Fibroblast of lung (primary cell): ENCODE results near the gene OXGR1. TPM values are rescaled to one million over a fixed set of nuclear protein-coding genes. Genes with fewer than 3 reads are reported as not detected.

ENCODE experiments used
- DNase-seq, 2 donors: peaks; one replicate each; pipeline versions ENCODE4 v3.0.0 to v3.0.0-alpha.2; 2010; ENCODE audit warnings: low read depth in 2 of 2
- H2AFZ ChIP-seq: 2 replicates; pipeline ENCODE4 v1.5.1; 2012; ENCODE audit warnings: low read length, control low read depth, inconsistent platforms
- H3K27ac ChIP-seq: 2 replicates; pipeline ENCODE4 v1.5.1; 2011; ENCODE audit warnings: low read length, control low read depth; ENCODE audit not compliant: insufficient read depth
- H3K27me3 ChIP-seq: 2 replicates; pipeline ENCODE4 v1.5.1; 2011; ENCODE audit warnings: mild to moderate bottlenecking, low read length; ENCODE audit not compliant: control insufficient read depth, insufficient read depth
- H3K36me3 ChIP-seq: 2 replicates; pipeline ENCODE4 v1.5.1; 2011; ENCODE audit warnings: low read length; ENCODE audit not compliant: control insufficient read depth, insufficient read depth
- H3K4me1 ChIP-seq: 2 replicates; pipeline ENCODE4 v1.5.1; 2011; ENCODE audit warnings: low read length; ENCODE audit not compliant: control insufficient read depth, insufficient read depth; ENCODE audit errors: extremely low read depth
- H3K4me2 ChIP-seq: 2 replicates; pipeline ENCODE4 v1.5.1; 2011; ENCODE audit warnings: low read length, control low read depth; ENCODE audit not compliant: insufficient read depth; ENCODE audit errors: extremely low read depth
- H3K4me3 ChIP-seq, 4 experiments: fragments of 200-600 bp in 1 of 4; sonication (generic) in 1 of 4; replicated peaks in 1 of 4; 2 replicates each; pipeline ENCODE4 v1.5.1; 2011 to 2016; ENCODE audit warnings: low read length in 4 of 4, low read depth in 3 of 4, mild to moderate bottlenecking in 3 of 4, control low read depth in 2 of 4, inconsistent platforms in 1 of 4, mixed read lengths in 1 of 4; ENCODE audit not compliant: insufficient read depth in 1 of 4; ENCODE audit errors: control extremely low read depth in 1 of 4
- H3K79me2 ChIP-seq: 2 replicates; pipeline ENCODE4 v1.5.1; 2012; ENCODE audit warnings: mild to moderate bottlenecking, low read length, inconsistent platforms; ENCODE audit not compliant: control insufficient read depth, insufficient read depth
- H3K9ac ChIP-seq: 2 replicates; pipeline ENCODE4 v1.5.1; 2011; ENCODE audit warnings: mild to moderate bottlenecking, low read length, control low read depth; ENCODE audit not compliant: insufficient read depth
- H3K9me3 ChIP-seq: 2 replicates; pipeline ENCODE4 v1.5.1; 2012; ENCODE audit warnings: low read depth, low read length; ENCODE audit not compliant: control insufficient read depth, insufficient read depth
- H4K20me1 ChIP-seq: 2 replicates; pipeline ENCODE4 v1.5.1; 2011; ENCODE audit warnings: low read length; ENCODE audit not compliant: control insufficient read depth, insufficient read depth; ENCODE audit errors: extremely low read depth
- EZH2 ChIP-seq: IDR thresholded peaks from 2 replicates; pipeline ENCODE4 v1.5.1; 2012; ENCODE audit warnings: low read length, control low read depth, mild to moderate bottlenecking; ENCODE audit errors: missing control alignments
- polyA plus RNA-seq, 2 donors: library from polyadenylated mRNA; depleted of rRNA in 1 of 2; stranded (reverse) in 1 of 2; unstranded in 1 of 2; fragments of >200 nt; gene quantifications; 2 replicates each; pipeline ENCODE4 v1.2.1, GENCODE V29; 2011 to 2012; ENCODE audit warnings: missing spikeins in 1 of 2
- total RNA-seq: library from RNA; depleted of rRNA; stranded (reverse); fragments of >200 nt; gene quantifications from 2 replicates; pipeline ENCODE4 v1.2.1, GENCODE V29; 2014
- TF ChIP-seq, protein P1 (sequence below), 2 donors: IDR thresholded peaks in 1 of 2; conservative IDR thresholded peaks in 1 of 2; 1 replicate in 1 of 2; 2 replicates in 1 of 2; pipeline ENCODE4 v1.5.1; 2011 to 2012; ENCODE audit warnings: low read length in 2 of 2, control low read depth in 1 of 2, inconsistent platforms in 1 of 2, low read depth in 1 of 2, mild to moderate bottlenecking in 1 of 2

Gene OXGR1
- total and polyA plus RNA-seq, 2 donors (not counting 1 experiment from before 2014, with no cell fraction given): not detected

DNA sequence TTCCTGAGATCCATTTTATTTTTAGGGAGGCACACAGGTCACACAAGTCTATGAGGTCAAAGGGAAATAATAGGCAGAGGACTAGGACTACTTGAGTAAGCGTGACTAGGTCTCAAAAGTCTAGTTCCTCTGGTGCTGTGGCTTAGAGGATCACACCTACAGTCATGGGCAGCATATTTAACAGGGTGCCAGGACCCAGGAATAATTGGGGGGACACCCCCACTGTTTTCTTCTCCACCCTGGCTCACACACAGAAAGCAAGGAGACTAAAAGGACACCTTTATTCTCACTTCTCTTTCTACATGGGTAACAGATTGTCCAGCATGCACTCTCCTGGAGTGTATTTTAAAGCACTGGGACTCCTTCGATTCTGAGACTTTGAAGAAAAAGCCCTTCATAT, 26.2 kb downstream of the OXGR1 start:
- Histone ChIP-seq H3K4me3 (no peak overlapping the region), H3K4me1 (no peaks in the 10 kb centered on the region), H3K36me3 (no peaks in the 10 kb centered on the region), H4K20me1 (no peaks in the 10 kb centered on the region), H2AFZ (no peak overlapping the region), H3K9ac (no peak overlapping the region), H3K9me3 (no peaks in the 10 kb centered on the region), H3K4me2 (no peak overlapping the region), H3K79me2 (no peaks in the 10 kb centered on the region), H3K27me3 (no peaks in the 10 kb centered on the region), H3K27ac (no peak overlapping the region)
- TF ChIP-seq, protein P1, sequence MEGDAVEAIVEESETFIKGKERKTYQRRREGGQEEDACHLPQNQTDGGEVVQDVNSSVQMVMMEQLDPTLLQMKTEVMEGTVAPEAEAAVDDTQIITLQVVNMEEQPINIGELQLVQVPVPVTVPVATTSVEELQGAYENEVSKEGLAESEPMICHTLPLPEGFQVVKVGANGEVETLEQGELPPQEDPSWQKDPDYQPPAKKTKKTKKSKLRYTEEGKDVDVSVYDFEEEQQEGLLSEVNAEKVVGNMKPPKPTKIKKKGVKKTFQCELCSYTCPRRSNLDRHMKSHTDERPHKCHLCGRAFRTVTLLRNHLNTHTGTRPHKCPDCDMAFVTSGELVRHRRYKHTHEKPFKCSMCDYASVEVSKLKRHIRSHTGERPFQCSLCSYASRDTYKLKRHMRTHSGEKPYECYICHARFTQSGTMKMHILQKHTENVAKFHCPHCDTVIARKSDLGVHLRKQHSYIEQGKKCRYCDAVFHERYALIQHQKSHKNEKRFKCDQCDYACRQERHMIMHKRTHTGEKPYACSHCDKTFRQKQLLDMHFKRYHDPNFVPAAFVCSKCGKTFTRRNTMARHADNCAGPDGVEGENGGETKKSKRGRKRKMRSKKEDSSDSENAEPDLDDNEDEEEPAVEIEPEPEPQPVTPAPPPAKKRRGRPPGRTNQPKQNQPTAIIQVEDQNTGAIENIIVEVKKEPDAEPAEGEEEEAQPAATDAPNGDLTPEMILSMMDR (conservative IDR thresholded peaks at IDR 0.05 in 1 of 2, IDR thresholded peaks at IDR 0.05 in 1 of 2; ENCODE audit: low read depth in 1 of 2, low read length in 2 of 2): no peak
- DNase-seq: no peak

DNA sequence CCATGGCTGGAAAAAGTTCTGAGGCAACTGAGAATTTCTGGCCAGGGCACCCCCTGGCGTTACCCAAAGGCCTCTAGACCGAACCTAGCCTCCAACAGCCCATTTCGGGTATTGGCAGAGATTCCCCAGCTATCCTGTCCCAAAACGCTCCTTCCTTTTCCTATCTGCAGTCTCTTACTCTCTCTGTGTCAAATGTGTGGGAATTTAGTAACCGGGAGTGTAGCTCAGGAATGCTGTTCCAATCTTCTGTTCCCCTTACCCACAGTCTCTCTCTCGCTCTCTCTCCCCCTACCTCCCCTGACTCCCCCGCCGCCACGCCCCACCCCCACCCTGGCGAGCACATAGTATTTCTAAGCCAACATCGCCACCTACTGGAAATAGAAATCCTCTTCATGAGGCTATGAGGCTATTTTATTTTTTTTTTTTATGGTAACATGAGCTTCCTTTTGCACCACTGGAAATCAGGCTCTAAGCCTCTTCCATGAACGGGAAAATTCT, 27.0 kb downstream of the OXGR1 start:
- Histone ChIP-seq H3K4me1 (no peaks in the 10 kb centered on the region), H4K20me1 (no peaks in the 10 kb centered on the region), H3K36me3 (no peaks in the 10 kb centered on the region), H3K27ac (no peak overlapping the region), H3K79me2 (no peaks in the 10 kb centered on the region), H3K4me3 (no peak overlapping the region), H3K4me2 (no peak overlapping the region), H3K9me3 (no peaks in the 10 kb centered on the region), H3K9ac (no peak overlapping the region), H3K27me3 (no peaks in the 10 kb centered on the region), H2AFZ (no peak overlapping the region)
- TF ChIP-seq, protein P1 (conservative IDR thresholded peaks at IDR 0.05 in 1 of 2, IDR thresholded peaks at IDR 0.05 in 1 of 2; ENCODE audit: low read depth in 1 of 2, low read length in 2 of 2): no peak
- TF ChIP-seq EZH2: no peak
- DNase-seq: no peak

DNA sequence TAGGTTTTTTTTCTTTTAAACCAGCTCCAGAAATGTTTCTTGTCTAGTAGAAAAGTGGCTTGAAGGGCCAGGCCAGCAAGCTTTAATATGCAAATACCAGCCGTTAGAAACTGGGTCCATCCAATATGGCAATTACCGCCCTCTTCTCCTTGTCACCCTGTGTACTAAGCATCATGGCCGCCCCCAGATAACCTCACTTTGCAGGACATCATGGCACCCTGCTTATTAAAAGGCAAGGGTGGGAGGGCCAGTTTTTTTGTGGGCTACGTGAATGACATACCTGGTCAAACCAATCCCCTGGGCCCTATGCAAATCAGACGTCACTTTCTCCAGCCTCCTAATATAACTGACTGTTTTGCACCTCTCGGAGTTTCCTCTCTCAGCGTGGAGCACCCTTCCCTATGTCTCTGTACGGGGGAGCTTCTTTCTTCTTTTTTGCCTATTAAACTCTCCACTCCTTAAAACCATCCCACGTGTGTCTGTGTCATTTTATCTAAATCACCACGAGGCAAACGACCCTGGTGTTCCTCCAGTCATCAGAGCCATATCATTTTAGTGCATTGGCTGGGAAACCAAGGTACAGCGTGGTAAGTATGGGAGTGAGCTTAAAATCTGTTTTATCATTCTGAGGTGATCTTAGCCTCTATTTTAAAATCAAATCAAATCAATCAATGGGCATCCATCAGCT, 27.7 kb downstream of the OXGR1 start:
- Histone ChIP-seq H3K9ac (no peak overlapping the region), H3K4me1 (no peaks in the 10 kb centered on the region), H4K20me1 (no peaks in the 10 kb centered on the region), H3K79me2 (no peaks in the 10 kb centered on the region), H3K27me3 (no peaks in the 10 kb centered on the region), H3K27ac (no peak overlapping the region), H3K4me3 (no peak overlapping the region), H3K36me3 (no peaks in the 10 kb centered on the region), H3K4me2 (no peak overlapping the region), H3K9me3 (no peaks in the 10 kb centered on the region), H2AFZ (no peak overlapping the region)
- no peak for TF ChIP-seq EZH2
- TF ChIP-seq, protein P1 (conservative IDR thresholded peaks at IDR 0.05 in 1 of 2, IDR thresholded peaks at IDR 0.05 in 1 of 2; ENCODE audit: low read depth in 1 of 2, low read length in 2 of 2): no peak
- DNase-seq: no peak
